Measurements from ENCODE around the gene TBL1Y. TPM values are rescaled to one million over a fixed set of nuclear protein-coding genes. Genes with fewer than 3 reads are reported as not detected.

The TBL1Y gene
- total and polyA plus RNA-seq, 10 of the 15 experiments (the other 5 are each of a cell fraction or from before 2014, with no cell fraction given) = not detected

- CTCF ChIA-PET = no interaction called here
- Histone ChIP-seq H3K9me3 (replicated peaks; ENCODE audit: control insufficient read depth, insufficient read depth, low read length) (no peaks in the 10 kb centered on the region), H3K27ac (ENCODE audit: control insufficient read depth, insufficient read depth) (no peak overlapping the region), H4K20me1 (ENCODE audit: control insufficient read depth, insufficient read depth) (no peaks in the 10 kb centered on the region), H3K4me3 (no peak overlapping the region), H3K4me2 (ENCODE audit: control insufficient read depth, insufficient read depth) (no peak overlapping the region), H3K27me3 (replicated peaks in 1 of 2; ENCODE audit: control insufficient read depth in 2 of 2, insufficient read depth in 2 of 2, low read length in 1 of 2) (no peaks in the 10 kb centered on the region), H3K4me1 (ENCODE audit: control insufficient read depth, insufficient read depth, low read length) (no peaks in the 10 kb centered on the region), H3K9ac (ENCODE audit: control insufficient read depth, insufficient read depth, low read length) (no peak overlapping the region), H3K79me2 (ENCODE audit: control insufficient read depth, insufficient read depth, low read length) (no peaks in the 10 kb centered on the region), H2AFZ (ENCODE audit: control insufficient read depth, low read depth, low read length) (no peak overlapping the region), H3K36me3 (ENCODE audit: control insufficient read depth in 2 of 2, insufficient read depth in 2 of 2, low read length in 1 of 2) (no peaks in the 10 kb centered on the region)
- DNase-seq (ENCODE audit: low read depth, low spot score) = no peak
- in situ Hi-C loops (cut with MboI) = no loop called here
- SMC1A ChIA-PET (ENCODE audit: uncharacterized antibody, unreplicated experiment) = no interaction called here
- no peak for ATAC-seq
- intact Hi-C loops (cut with micrococcal nuclease; ENCODE audit: unreplicated experiment) = no loop called here
- no peak for FAIRE-seq
- POLR2A ChIA-PET = no interaction called here
- TF ChIP-seq ZBTB33 (IDR thresholded peaks at IDR 0.05) (no peak), ASH2L (IDR thresholded peaks at IDR 0.05; ENCODE audit: borderline replicate concordance, low read depth) (no peak), DPF2 (IDR thresholded peaks at IDR 0.05) (no peak), STAT1 (conservative IDR thresholded peaks at IDR 0.05) (no peak), E2F8 (IDR thresholded peaks at IDR 0.05; ENCODE audit: low read depth, partially characterized antibody) (no peak), STAT3 (IDR thresholded peaks at IDR 0.05; ENCODE audit: low read depth, low read length) (no peak), RELA (IDR thresholded peaks at IDR 0.05; ENCODE audit: borderline replicate concordance, partially characterized antibody) (no peak), RB1 (IDR thresholded peaks at IDR 0.05; ENCODE audit: borderline replicate concordance) (no peak), ELK1 (IDR thresholded peaks at IDR 0.05; ENCODE audit: low read depth, low read length) (no peak), BMI1 (IDR thresholded peaks at IDR 0.05; ENCODE audit: borderline replicate concordance) (no peak), CUX1 (IDR thresholded peaks at IDR 0.05; ENCODE audit: insufficient replicate concordance, low read depth, low read length) (no peak), KLF5 (IDR thresholded peaks at IDR 0.05; ENCODE audit: partially characterized antibody) (no peak), NFXL1 (IDR thresholded peaks at IDR 0.05; ENCODE audit: borderline replicate concordance) (no peak)
- no TSS peak for BruUV-seq (replicated peaks)
- RAD21 ChIA-PET (ENCODE audit: unreplicated experiment) = no interaction called here
These were observed 168.2 kb downstream of the TBL1Y start for GRCh38 chrY:7078725-7079124.

All from GM12878 (cell line).